Activated T-cell treated with anti-CD3 and anti-CD28 coated beads, Interleukin-2, amount 50 U/mL, for 72 hours (primary cell): ENCODE results near the gene CSMD2. TPM values are rescaled to one million over a fixed set of nuclear protein-coding genes. Genes with fewer than 3 reads are reported as not detected.

Experiments
- ATAC-seq, 2 donors: fragments of 150-1000 bp; cut with Tn5 transposase; replicated peaks in 1 of 2; 2 replicates each; pipeline ENCODE4 v1.10.0; 2021; ENCODE audit warnings: moderate library complexity in 2 of 2, mild to moderate bottlenecking in 1 of 2
- DNase-seq, 2 donors: peaks; one replicate each; pipeline ENCODE4 v3.0.0; 2021 to 2022; ENCODE audit warnings: mixed read lengths in 1 of 2
- H3K27ac Mint-ChIP-seq: one replicate; pipeline ENCODE4 v1.8.0; 2022; ENCODE audit warnings: mild to moderate bottlenecking, moderate library complexity, mixed read lengths
- H3K27me3 Mint-ChIP-seq: one replicate; pipeline ENCODE4 v1.8.0; 2022; ENCODE audit warnings: low read depth, mixed read lengths
- H3K36me3 Mint-ChIP-seq, 2 donors: one replicate each; pipeline ENCODE4 v1.8.0; 2022; ENCODE audit warnings: mixed read lengths in 2 of 2, mild to moderate bottlenecking in 1 of 2; ENCODE audit not compliant: insufficient read depth in 2 of 2
- H3K4me1 Mint-ChIP-seq: one replicate; pipeline ENCODE4 v1.8.0; 2022; ENCODE audit warnings: low read depth, mixed read lengths
- H3K4me3 Mint-ChIP-seq, 2 donors: one replicate each; pipeline ENCODE4 v1.8.0; 2022; ENCODE audit warnings: mild to moderate bottlenecking in 2 of 2, mixed read lengths in 2 of 2, moderate library complexity in 2 of 2
- H3K9me3 Mint-ChIP-seq, 2 donors: one replicate each; pipeline ENCODE4 v1.8.0; 2022; ENCODE audit warnings: mixed read lengths in 2 of 2
- total RNA-seq, 2 donors: library from RNA; stranded (reverse); gene quantifications; one replicate each; pipeline ENCODE4 v1.2.3, GENCODE V29; 2022

Gene CSMD2
- total RNA-seq, 2 donors from 2014 or later, result not detected

- no peak for DNase-seq
- H3K36me3 Mint-ChIP-seq, result peaks cover 3% of the 10 kb centered on the region in 2 donors
These were observed 617.5 kb downstream of the CSMD2 start for GRCh38 chr1:33547576-33547975.

DNA sequence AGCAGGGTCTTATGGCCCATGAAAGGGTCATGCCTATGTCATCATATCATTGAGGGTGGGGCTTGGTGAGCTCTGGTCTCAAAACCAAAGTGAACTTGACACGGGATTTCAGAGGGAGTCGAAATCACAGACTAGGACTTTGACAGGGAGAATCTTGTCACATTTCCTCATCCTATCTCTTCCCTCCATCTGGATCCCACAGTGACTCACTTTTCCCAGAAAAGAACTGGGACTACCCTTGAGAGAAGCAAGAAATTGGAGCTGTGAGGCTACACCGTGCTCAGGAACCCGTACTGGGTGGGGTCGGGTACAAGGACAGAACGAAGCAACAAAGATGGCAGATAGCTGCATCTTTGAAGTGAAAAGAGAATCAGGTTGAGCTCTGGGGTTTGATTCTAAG, 623.1 kb downstream of the CSMD2 start:
- ATAC-seq (no peak), DNase-seq (no peak)
- no peaks in the 10 kb centered on the region for H3K9me3 Mint-ChIP-seq
- no peak overlapping the region for H3K27ac Mint-ChIP-seq
- peaks cover 13% of the 10 kb centered on the region for H3K27me3 Mint-ChIP-seq
- H3K36me3 Mint-ChIP-seq, result no peaks in the 10 kb centered on the region
- H3K4me1 Mint-ChIP-seq, result no peaks in the 10 kb centered on the region
- no peak overlapping the region for H3K4me3 Mint-ChIP-seq

More at GRCh38 chr1:33547576-33547975, 617.5 kb downstream of the CSMD2 start:
- H3K4me3 Mint-ChIP-seq, result no peak overlapping the region
- H3K9me3 Mint-ChIP-seq, result peaks cover 0 to 7% of the 10 kb centered on the region in 2 donors
- H3K27me3 Mint-ChIP-seq, result peaks cover 18% of the 10 kb centered on the region
- H3K27ac Mint-ChIP-seq, result no peak overlapping the region
- no peak for ATAC-seq
- no peaks in the 10 kb centered on the region for H3K4me1 Mint-ChIP-seq

DNA sequence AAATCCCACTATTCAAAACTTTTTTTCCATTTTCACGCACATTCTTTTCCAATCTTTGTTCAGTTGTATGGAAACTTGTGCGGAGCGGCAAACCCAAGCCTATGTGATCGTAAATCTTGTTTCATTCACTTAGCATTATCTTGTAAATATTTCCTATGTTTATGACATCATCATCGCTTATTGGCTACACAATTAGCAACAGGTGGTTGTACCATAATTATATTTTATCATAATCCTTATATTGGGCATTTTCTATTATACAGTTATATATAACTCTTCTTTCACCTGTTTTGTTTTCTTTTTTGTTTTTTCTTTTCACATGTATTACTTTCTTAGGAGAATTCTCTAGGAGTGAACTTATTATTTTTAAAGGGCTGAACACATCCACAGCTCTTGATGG, 627.1 kb downstream of the CSMD2 start:
- no peak overlapping the region for H3K27ac Mint-ChIP-seq
- peaks cover 7% of the 10 kb centered on the region for H3K27me3 Mint-ChIP-seq
- H3K4me3 Mint-ChIP-seq, result no peak overlapping the region
- no peaks in the 10 kb centered on the region for H3K9me3 Mint-ChIP-seq
- ATAC-seq (no peak), DNase-seq (no peak)
- no peaks in the 10 kb centered on the region for H3K36me3 Mint-ChIP-seq
- H3K4me1 Mint-ChIP-seq, result no peaks in the 10 kb centered on the region

- DNase-seq (no peak), ATAC-seq (no peak)
- Mint-ChIP-seq H3K4me3 (no peak overlapping the region), H3K27me3 (peaks cover 12% of the 10 kb centered on the region), H3K27ac (no peak overlapping the region), H3K36me3 (no peaks in the 10 kb centered on the region), H3K9me3 (no peaks in the 10 kb centered on the region), H3K4me1 (no peaks in the 10 kb centered on the region)
These were observed 629.7 kb downstream of the CSMD2 start for GRCh38 chr1:33535334-33535733.

- H3K27ac Mint-ChIP-seq, result no peak overlapping the region
- ATAC-seq (no peak), DNase-seq (no peak)
- no peak overlapping the region for H3K4me3 Mint-ChIP-seq
- no peaks in the 10 kb centered on the region for H3K9me3 Mint-ChIP-seq
- H3K36me3 Mint-ChIP-seq, result no peaks in the 10 kb centered on the region
- H3K27me3 Mint-ChIP-seq, result peaks cover 18% of the 10 kb centered on the region
- H3K4me1 Mint-ChIP-seq, result no peaks in the 10 kb centered on the region
These were observed 632.1 kb downstream of the CSMD2 start for GRCh38 chr1:33532936-33533335.

DNA sequence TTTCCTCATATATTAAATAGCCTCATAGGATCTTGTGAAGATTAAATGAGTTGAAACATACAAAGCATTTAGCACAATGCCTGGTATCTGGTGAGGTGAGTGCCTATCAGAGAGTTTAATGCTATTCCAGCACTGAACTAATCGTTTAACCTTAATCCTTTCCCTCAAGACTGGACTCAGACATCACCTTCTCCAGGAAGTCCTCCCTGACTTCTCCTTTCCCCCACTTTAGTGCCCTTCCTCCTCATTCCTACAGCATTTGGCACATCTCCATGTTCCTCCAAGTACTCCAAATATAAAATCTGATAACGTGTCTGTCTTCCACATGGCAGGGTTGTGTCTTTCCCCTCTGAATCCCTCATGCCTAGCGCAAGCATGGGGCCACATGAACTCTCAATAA, 632.8 kb downstream of the CSMD2 start:
- no peaks in the 10 kb centered on the region for H3K36me3 Mint-ChIP-seq
- no peak overlapping the region for H3K4me3 Mint-ChIP-seq
- H3K4me1 Mint-ChIP-seq, result no peaks in the 10 kb centered on the region
- DNase-seq (no peak), ATAC-seq (no peak)
- no peak overlapping the region for H3K27ac Mint-ChIP-seq
- no peaks in the 10 kb centered on the region for H3K9me3 Mint-ChIP-seq
- peaks cover 18% of the 10 kb centered on the region for H3K27me3 Mint-ChIP-seq

DNA sequence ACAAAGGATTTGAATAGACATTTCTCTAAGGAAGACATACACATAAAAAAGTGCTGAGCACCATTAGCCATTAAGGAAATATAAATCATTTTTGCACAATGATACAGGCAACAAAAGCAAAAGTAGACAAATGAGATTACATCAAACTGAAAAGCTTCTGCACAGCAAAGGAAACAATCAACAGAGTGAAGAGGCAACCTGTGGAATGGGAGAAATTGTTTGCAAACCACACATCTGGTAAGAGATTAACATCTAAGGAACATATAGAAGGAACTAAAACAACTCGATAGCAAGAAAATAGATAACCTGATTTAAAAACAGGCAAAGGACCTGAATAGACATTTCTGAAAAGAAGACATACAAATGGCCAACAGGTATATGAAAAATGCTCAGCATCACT, 635.1 kb downstream of the CSMD2 start:
- no peaks in the 10 kb centered on the region for H3K36me3 Mint-ChIP-seq
- no peak overlapping the region for H3K4me3 Mint-ChIP-seq
- no peak for ATAC-seq
- H3K4me1 Mint-ChIP-seq, result no peaks in the 10 kb centered on the region
- no peak overlapping the region for H3K27ac Mint-ChIP-seq
- peaks cover 25% of the 10 kb centered on the region for H3K27me3 Mint-ChIP-seq
- DNase-seq, result no peak
- no peaks in the 10 kb centered on the region for H3K9me3 Mint-ChIP-seq

GRCh38 chr1:33527934-33528333, 637.1 kb downstream of the CSMD2 start:
- DNase-seq (no peak), ATAC-seq (no peak)
- Mint-ChIP-seq H3K27me3 (peaks cover 29% of the 10 kb centered on the region), H3K27ac (no peak overlapping the region), H3K36me3 (no peaks in the 10 kb centered on the region), H3K4me1 (no peaks in the 10 kb centered on the region), H3K4me3 (no peak overlapping the region), H3K9me3 (no peaks in the 10 kb centered on the region)

DNA sequence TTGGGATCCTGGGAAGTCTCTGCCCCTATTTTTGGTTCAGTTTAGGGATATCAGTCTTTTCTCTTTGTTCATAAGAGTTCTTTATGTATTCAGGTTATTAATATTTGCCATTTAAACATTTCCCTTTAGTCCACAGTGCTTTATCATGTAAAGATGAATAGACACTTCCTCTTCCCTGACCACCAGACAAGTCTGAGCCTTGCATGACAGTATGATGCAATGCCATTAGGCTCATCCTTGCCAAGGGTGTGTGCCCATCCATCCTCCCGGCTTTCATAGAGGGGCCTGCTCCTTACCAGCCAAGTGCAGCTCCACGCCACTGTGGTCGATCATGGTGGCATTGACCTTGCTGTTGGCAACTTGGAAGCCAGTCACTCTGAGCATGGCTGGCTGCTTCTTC, 640.4 kb downstream of the CSMD2 start:
- DNase-seq (no peak), ATAC-seq (no peak)
- Mint-ChIP-seq H3K4me3 (no peak overlapping the region), H3K27ac (no peak overlapping the region), H3K27me3 (peaks cover 23% of the 10 kb centered on the region), H3K4me1 (no peaks in the 10 kb centered on the region), H3K36me3 (no peaks in the 10 kb centered on the region), H3K9me3 (no peaks in the 10 kb centered on the region)

DNA sequence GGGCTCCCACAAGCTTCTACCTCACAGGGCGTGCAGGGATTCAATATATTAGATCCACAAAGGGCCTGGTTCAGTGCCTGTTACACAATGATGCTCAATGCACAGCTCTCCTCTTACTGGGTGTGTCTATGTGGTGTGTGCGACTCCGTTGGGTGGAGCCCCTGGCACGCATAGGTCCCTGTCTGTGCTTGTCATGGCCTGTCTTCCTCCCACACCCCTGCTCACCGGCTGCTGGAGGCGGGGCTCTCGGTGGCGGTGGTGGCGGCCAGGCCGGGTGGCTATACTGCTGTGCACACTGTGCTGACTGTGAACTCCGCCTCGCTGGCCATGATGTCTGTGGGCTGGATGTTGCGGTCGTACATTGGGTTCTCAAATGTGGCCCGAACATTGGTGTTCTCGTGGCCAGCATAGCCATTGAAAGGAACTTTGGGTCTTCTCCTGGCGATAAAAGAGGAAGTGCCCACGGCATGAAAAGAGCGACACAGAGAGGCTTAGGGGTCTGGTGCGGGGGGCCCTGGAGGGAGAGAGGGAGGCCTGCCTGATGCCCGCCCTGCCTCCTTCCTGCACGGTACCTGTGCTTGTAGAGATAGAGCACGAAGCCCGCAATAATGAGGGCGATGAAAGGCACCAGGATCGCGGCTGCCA, 645.7 kb downstream of the CSMD2 start:
- ATAC-seq (no peak), DNase-seq (no peak)
- Mint-ChIP-seq H3K36me3 (no peaks in the 10 kb centered on the region), H3K4me3 (no peak overlapping the region), H3K9me3 (no peaks in the 10 kb centered on the region), H3K27me3 (peaks cover 25% of the 10 kb centered on the region), H3K27ac (no peak overlapping the region), H3K4me1 (no peaks in the 10 kb centered on the region)

DNA sequence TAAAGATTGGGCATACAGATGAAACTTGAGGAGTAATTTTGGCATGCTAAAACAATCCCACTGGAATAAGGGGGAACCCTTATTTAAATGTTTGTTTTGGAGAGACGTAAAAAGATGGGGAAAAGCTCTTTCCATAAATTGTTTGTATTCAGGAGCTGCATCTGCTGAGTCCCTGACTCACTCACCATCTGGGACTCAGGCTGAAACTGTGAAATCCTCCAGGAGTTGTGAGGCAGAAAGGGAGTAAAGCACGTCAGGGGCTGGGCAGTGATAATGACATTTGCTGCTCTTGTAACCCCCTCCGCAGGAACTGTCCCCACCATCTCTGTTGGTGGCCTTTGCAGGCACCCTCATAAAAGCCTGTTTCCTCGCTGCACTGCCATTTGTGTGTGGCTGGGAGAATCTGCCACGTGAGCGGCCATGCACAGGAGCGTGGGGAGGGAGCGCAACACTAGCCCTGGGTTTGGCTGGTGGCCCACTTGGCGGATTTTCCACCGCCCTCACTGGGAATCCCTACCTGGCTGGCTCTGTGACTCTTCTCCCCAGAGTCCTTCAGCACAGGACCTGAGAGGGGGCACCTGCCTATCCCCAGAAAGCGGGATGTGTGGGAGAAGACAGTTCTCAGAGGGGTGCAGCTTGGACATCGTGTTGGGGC, 647.3 kb downstream of the CSMD2 start:
- Mint-ChIP-seq H3K36me3 (no peaks in the 10 kb centered on the region), H3K4me3 (no peak overlapping the region), H3K4me1 (no peaks in the 10 kb centered on the region), H3K27ac (no peak overlapping the region), H3K27me3 (peaks cover 13% of the 10 kb centered on the region), H3K9me3 (no peaks in the 10 kb centered on the region)
- ATAC-seq, result no peak
- DNase-seq, result no peak

GRCh38 chr1:33516891-33517567, 648.0 kb downstream of the CSMD2 start:
- no peak for DNase-seq
- Mint-ChIP-seq H3K9me3 (no peaks in the 10 kb centered on the region), H3K27me3 (peaks cover 15% of the 10 kb centered on the region), H3K27ac (no peak overlapping the region), H3K4me1 (no peaks in the 10 kb centered on the region), H3K4me3 (no peak overlapping the region), H3K36me3 (no peaks in the 10 kb centered on the region)
- ATAC-seq, result no peak

GRCh38 chr1:33516428-33516827, 648.6 kb downstream of the CSMD2 start:
- DNase-seq (no peak), ATAC-seq (no peak)
- Mint-ChIP-seq H3K9me3 (no peaks in the 10 kb centered on the region), H3K4me1 (no peaks in the 10 kb centered on the region), H3K36me3 (no peaks in the 10 kb centered on the region), H3K27me3 (peaks cover 19% of the 10 kb centered on the region), H3K4me3 (no peak overlapping the region), H3K27ac (no peak overlapping the region)
